ENCODE results near the gene MAP7D3.

MAP7D3 gene

DNA sequence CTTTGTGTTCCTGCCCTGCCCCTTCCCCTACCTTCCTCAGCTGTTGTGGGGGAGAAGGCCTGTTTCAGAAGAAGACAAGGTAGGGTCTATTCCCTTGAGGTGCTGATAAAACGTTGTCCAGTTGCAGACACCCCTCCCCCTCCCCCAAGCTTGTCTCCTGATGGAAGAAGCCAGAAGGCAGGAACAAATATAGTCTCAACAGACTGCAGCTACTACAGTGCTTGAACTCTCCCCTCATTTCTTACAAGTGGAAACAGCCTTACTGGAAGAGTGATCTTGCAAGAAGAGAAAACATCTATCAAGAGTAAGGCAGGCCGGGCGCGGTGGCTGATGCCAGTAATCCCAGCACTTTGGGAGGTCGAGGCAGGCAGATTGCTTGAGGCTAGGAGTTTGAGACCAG lies 11.0 kb upstream of the MAP7D3 start:
- no peak for ATAC-seq
- TF ChIP-seq ZC3H10 (CRISPR knock-in tag; IDR thresholded peaks at IDR 0.05) = no peak
- no peak for TF ChIP-seq PATZ1 (CRISPR knock-in tag; IDR thresholded peaks at IDR 0.05; ENCODE audit: borderline replicate concordance)
- no peak for TF ChIP-seq OSR1 (CRISPR knock-in tag; IDR thresholded peaks at IDR 0.05)
- no peak for TF ChIP-seq GLIS3 (CRISPR knock-in tag; IDR thresholded peaks at IDR 0.05)
- no peak for TF ChIP-seq RARB (CRISPR knock-in tag; IDR thresholded peaks at IDR 0.05)
- no peak for TF ChIP-seq ARNTL (CRISPR knock-in tag; IDR thresholded peaks at IDR 0.05; ENCODE audit: borderline replicate concordance, low read depth)

GRCh38 chrX:136261321-136261720 lies 10.1 kb upstream of the MAP7D3 start:
- ATAC-seq = no peak
- no peak for TF ChIP-seq ZFP30 (CRISPR knock-in tag; IDR thresholded peaks at IDR 0.05)
- TF ChIP-seq POU6F1 (CRISPR knock-in tag; IDR thresholded peaks at IDR 0.05; ENCODE audit: borderline replicate concordance, low read depth) = no peak
- no peak for TF ChIP-seq TOX (CRISPR knock-in tag; IDR thresholded peaks at IDR 0.05; ENCODE audit: borderline replicate concordance)
- TF ChIP-seq TCF4 (CRISPR knock-in tag; IDR thresholded peaks at IDR 0.05; ENCODE audit: borderline replicate concordance) = no peak
- TF ChIP-seq RARB (CRISPR knock-in tag; IDR thresholded peaks at IDR 0.05) = no peak
- no peak for TF ChIP-seq CREB5 (CRISPR knock-in tag; IDR thresholded peaks at IDR 0.05; ENCODE audit: low read depth)

GRCh38 chrX:136260776-136261175 lies 9.6 kb upstream of the MAP7D3 start:
- peak; percentile 71 for ATAC-seq
- no peak for TF ChIP-seq ZNF8 (CRISPR knock-in tag; IDR thresholded peaks at IDR 0.05)
- TF ChIP-seq, protein P1, sequence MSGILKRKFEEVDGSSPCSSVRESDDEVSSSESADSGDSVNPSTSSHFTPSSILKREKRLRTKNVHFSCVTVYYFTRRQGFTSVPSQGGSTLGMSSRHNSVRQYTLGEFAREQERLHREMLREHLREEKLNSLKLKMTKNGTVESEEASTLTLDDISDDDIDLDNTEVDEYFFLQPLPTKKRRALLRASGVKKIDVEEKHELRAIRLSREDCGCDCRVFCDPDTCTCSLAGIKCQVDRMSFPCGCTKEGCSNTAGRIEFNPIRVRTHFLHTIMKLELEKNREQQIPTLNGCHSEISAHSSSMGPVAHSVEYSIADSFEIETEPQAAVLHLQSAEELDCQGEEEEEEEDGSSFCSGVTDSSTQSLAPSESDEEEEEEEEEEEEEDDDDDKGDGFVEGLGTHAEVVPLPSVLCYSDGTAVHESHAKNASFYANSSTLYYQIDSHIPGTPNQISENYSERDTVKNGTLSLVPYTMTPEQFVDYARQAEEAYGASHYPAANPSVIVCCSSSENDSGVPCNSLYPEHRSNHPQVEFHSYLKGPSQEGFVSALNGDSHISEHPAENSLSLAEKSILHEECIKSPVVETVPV (CRISPR knock-in tag; IDR thresholded peaks at IDR 0.05) = no peak
- TF ChIP-seq ZFP3 (CRISPR knock-in tag; IDR thresholded peaks at IDR 0.05) = no peak

GRCh38 chrX:136259543-136259942 lies 8.3 kb upstream of the MAP7D3 start:
- ATAC-seq = no peak; the same call in 1 of the 3 replicates
- no peak for TF ChIP-seq ZNF70 (CRISPR knock-in tag; IDR thresholded peaks at IDR 0.05)
- no peak for TF ChIP-seq TCF4 (CRISPR knock-in tag; IDR thresholded peaks at IDR 0.05; ENCODE audit: borderline replicate concordance)
- TF ChIP-seq RARB (CRISPR knock-in tag; IDR thresholded peaks at IDR 0.05) = no peak
- no peak for TF ChIP-seq ZFP3 (CRISPR knock-in tag; IDR thresholded peaks at IDR 0.05)
- TF ChIP-seq, protein P1 (CRISPR knock-in tag; IDR thresholded peaks at IDR 0.05) = no peak
- no peak for TF ChIP-seq CREB5 (CRISPR knock-in tag; IDR thresholded peaks at IDR 0.05; ENCODE audit: low read depth)
- TF ChIP-seq BACH2 (CRISPR knock-in tag; IDR thresholded peaks at IDR 0.05; ENCODE audit: borderline replicate concordance) = no peak
- TF ChIP-seq POU6F1 (CRISPR knock-in tag; IDR thresholded peaks at IDR 0.05; ENCODE audit: borderline replicate concordance, low read depth) = no peak
- no peak for TF ChIP-seq ARNTL (CRISPR knock-in tag; IDR thresholded peaks at IDR 0.05; ENCODE audit: borderline replicate concordance, low read depth)
- TF ChIP-seq ZNF565 (CRISPR knock-in tag; conservative IDR thresholded peaks at IDR 0.05; ENCODE audit: low read depth) = no peak
- TF ChIP-seq ISL1 (CRISPR knock-in tag; IDR thresholded peaks at IDR 0.05) = no peak
- no peak for TF ChIP-seq TOX (CRISPR knock-in tag; IDR thresholded peaks at IDR 0.05; ENCODE audit: borderline replicate concordance)
- TF ChIP-seq PPARA (CRISPR knock-in tag; IDR thresholded peaks at IDR 0.05; ENCODE audit: borderline replicate concordance) = no peak

All from SK-N-SH treated with all-trans-retinoic acid at 6 μM for 48 hours (cell line).